Lower lobe of right lung (tissue), 2 donors: Measurements from ENCODE around the gene GREM1. TPM values are rescaled to one million over a fixed set of nuclear protein-coding genes. Genes with fewer than 3 reads are reported as not detected.

Source experiments
- ATAC-seq, 2 donors: fragments of 200-7000 bp; cut with Tn5 transposase; one replicate each; pipeline ENCODE4 v1.9.1; 2020 to 2022; ENCODE audit warnings: mild to moderate bottlenecking in 2 of 2, moderate library complexity in 2 of 2
- DNase-seq: peaks from one replicate; pipeline ENCODE4 v3.0.0-alpha.2; 2020
- H3K27ac ChIP-seq: fragments of 200-600 bp; one replicate; pipeline ENCODE4 v1.8.0; 2022
- H3K27me3 ChIP-seq: fragments of 200-600 bp; one replicate; pipeline ENCODE4 v1.8.0; 2022; ENCODE audit warnings: low read depth
- H3K36me3 ChIP-seq: fragments of 200-600 bp; one replicate; pipeline ENCODE4 v1.8.0; 2022; ENCODE audit warnings: mild to moderate bottlenecking
- H3K4me1 ChIP-seq: fragments of 200-600 bp; one replicate; pipeline ENCODE4 v1.8.0; 2022
- H3K4me3 ChIP-seq: fragments of 200-600 bp; one replicate; pipeline ENCODE4 v1.8.0; 2022; ENCODE audit warnings: mild to moderate bottlenecking
- H3K9me3 ChIP-seq: fragments of 200-600 bp; one replicate; pipeline ENCODE4 v1.8.0; 2022
- CTCF ChIP-seq: fragments of 200-600 bp; IDR thresholded peaks from one replicate; pipeline ENCODE4 v1.8.0; 2022; ENCODE audit warnings: antibody characterized with exemption, mild to moderate bottlenecking
- intact Hi-C: fragments of 100-400 bp; cut with DNase I; formaldehyde crosslinking; loops from one replicate; pipeline ENCODE4 v1.11.0; 2022
- total RNA-seq: library from RNA; stranded (reverse); fragmentation: NEBNext Ultra II Directional; extraction: Animal tissue kit (Norgen Biotek cat#: 25700); gene quantifications from one replicate; pipeline ENCODE4 v1.2.1, GENCODE V29; 2021
- donor health status: DM: no; HTN: yes; CAD: no; lungs with severe emphysema.

Gene GREM1
- total RNA-seq, 1 donor from 2014 or later, result 3.1 TPM

- no peak for TF ChIP-seq CTCF
- DNase-seq, result no peak
- no peaks in the 10 kb centered on the region for H3K27me3 ChIP-seq
- no peaks in the 10 kb centered on the region for H3K36me3 ChIP-seq
- no peaks in the 10 kb centered on the region for H3K4me1 ChIP-seq
- ATAC-seq, result no peak
- H3K9me3 ChIP-seq, result no peaks in the 10 kb centered on the region
- H3K4me3 ChIP-seq, result no peak overlapping the region
- no peak overlapping the region for H3K27ac ChIP-seq
- intact Hi-C loops, result no loop called here
Observed at GRCh38 chr15:32698773-32699390, 18.9 kb upstream of the GREM1 start.

GRCh38 chr15:32700501-32701150 lies 17.2 kb upstream of the GREM1 start:
- Histone ChIP-seq H3K27me3 (no peaks in the 10 kb centered on the region), H3K9me3 (no peaks in the 10 kb centered on the region), H3K4me3 (no peak overlapping the region), H3K4me1 (no peaks in the 10 kb centered on the region), H3K27ac (no peak overlapping the region), H3K36me3 (no peaks in the 10 kb centered on the region)
- intact Hi-C loops, result no loop called here
- DNase-seq, result no peak
- no peak for TF ChIP-seq CTCF
- ATAC-seq, result no peak

- no peaks in the 10 kb centered on the region for H3K36me3 ChIP-seq
- H3K27ac ChIP-seq, result no peak overlapping the region
- intact Hi-C loops, result no loop called here
- no peak overlapping the region for H3K4me3 ChIP-seq
- no peaks in the 10 kb centered on the region for H3K9me3 ChIP-seq
- no peaks in the 10 kb centered on the region for H3K27me3 ChIP-seq
- TF ChIP-seq CTCF, result no peak
- DNase-seq, result no peak
- ATAC-seq, result no peak
- H3K4me1 ChIP-seq, result no peaks in the 10 kb centered on the region
Observed at GRCh38 chr15:32701863-32702262, 15.9 kb upstream of the GREM1 start.

- no peak overlapping the region for H3K4me3 ChIP-seq
Observed at GRCh38 chr15:32704395-32704981, 13.3 kb upstream of the GREM1 start.

GRCh38 chr15:32705446-32705845 lies 12.4 kb upstream of the GREM1 start:
- ATAC-seq, result no peak
- no peaks in the 10 kb centered on the region for H3K9me3 ChIP-seq
- no peaks in the 10 kb centered on the region for H3K27me3 ChIP-seq
- no peaks in the 10 kb centered on the region for H3K4me1 ChIP-seq
- H3K4me3 ChIP-seq, result no peak overlapping the region
- no peak overlapping the region for H3K27ac ChIP-seq
- no peaks in the 10 kb centered on the region for H3K36me3 ChIP-seq
- intact Hi-C loops, result no loop called here
- TF ChIP-seq CTCF, result no peak
- DNase-seq, result no peak

More at GRCh38 chr15:32704395-32704981, 13.3 kb upstream of the GREM1 start:
- ATAC-seq (no peak), DNase-seq (no peak)
- Histone ChIP-seq H3K27me3 (no peaks in the 10 kb centered on the region), H3K9me3 (no peaks in the 10 kb centered on the region), H3K27ac (no peak overlapping the region), H3K4me1 (no peaks in the 10 kb centered on the region), H3K36me3 (no peaks in the 10 kb centered on the region)
- intact Hi-C loops, result no loop called here
- no peak for TF ChIP-seq CTCF
